ENCODE measurements around the gene SPATA46. TPM values are rescaled to one million over a fixed set of nuclear protein-coding genes. Genes with fewer than 3 reads are reported as not detected.

Gene SPATA46
- total and polyA plus RNA-seq, 4 donors: not detected

GRCh38 chr1:162327144-162327787 lies 49.4 kb downstream of the SPATA46 start:
- Histone ChIP-seq H3K36me3 (ENCODE audit: control insufficient read depth in 4 of 4, insufficient read depth in 4 of 4, low read length in 4 of 4) (no peaks in the 10 kb centered on the region), H3K27me3 (ENCODE audit: control insufficient read depth in 3 of 3, insufficient read depth in 3 of 3, low read length in 2 of 3) (no peaks in the 10 kb centered on the region), H3K9me3 (ENCODE audit: control insufficient read depth in 4 of 4, insufficient read depth in 3 of 4, low read length in 3 of 4) (no peaks in the 10 kb centered on the region), H3K27ac (ENCODE audit: low read depth in 1 of 2, low read length in 1 of 2) (no peak overlapping the region), H3K4me3 (no peak overlapping the region), H3K4me1 (ENCODE audit: control insufficient read depth in 5 of 5, insufficient read depth in 5 of 5, low read length in 5 of 5) (no peaks in the 10 kb centered on the region), H3K9ac (ENCODE audit: insufficient read depth in 1 of 2, low read length in 2 of 2) (no peak overlapping the region)
- ATAC-seq (ENCODE audit: insufficient read depth, low FRiP score) (no peak), DNase-seq (no peak)
- WGBS, 2 donors: 35 to 71% methylated on average over 2 of the region's 2 CpGs
- TF ChIP-seq, protein P1, sequence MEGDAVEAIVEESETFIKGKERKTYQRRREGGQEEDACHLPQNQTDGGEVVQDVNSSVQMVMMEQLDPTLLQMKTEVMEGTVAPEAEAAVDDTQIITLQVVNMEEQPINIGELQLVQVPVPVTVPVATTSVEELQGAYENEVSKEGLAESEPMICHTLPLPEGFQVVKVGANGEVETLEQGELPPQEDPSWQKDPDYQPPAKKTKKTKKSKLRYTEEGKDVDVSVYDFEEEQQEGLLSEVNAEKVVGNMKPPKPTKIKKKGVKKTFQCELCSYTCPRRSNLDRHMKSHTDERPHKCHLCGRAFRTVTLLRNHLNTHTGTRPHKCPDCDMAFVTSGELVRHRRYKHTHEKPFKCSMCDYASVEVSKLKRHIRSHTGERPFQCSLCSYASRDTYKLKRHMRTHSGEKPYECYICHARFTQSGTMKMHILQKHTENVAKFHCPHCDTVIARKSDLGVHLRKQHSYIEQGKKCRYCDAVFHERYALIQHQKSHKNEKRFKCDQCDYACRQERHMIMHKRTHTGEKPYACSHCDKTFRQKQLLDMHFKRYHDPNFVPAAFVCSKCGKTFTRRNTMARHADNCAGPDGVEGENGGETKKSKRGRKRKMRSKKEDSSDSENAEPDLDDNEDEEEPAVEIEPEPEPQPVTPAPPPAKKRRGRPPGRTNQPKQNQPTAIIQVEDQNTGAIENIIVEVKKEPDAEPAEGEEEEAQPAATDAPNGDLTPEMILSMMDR (IDR thresholded peaks at IDR 0.05; ENCODE audit: control extremely low read depth, extremely low read depth): no peak

DNA sequence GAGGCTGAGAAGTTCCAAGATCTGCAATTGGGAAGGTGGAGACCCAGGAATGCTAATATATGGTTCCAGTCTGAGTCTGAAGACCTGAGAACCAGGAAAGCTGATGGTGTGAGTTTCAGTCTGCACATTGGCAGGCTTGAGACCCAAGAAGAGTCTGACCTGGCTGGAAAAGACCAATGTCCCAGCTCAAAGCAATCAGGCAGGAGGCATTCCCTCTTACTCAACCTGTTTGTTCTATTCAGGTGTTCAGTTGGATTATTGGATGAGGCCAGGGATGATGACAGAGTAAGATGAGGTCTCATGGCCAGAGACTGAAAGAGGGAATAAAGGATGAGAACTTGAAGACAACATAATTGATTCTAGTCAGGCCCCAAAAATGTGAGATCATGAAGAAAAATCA lies 50.1 kb downstream of the SPATA46 start:
- DNase-seq: no peak
- Histone ChIP-seq H3K9ac (ENCODE audit: insufficient read depth in 1 of 2, low read length in 2 of 2) (no peak overlapping the region), H3K4me1 (ENCODE audit: control insufficient read depth in 5 of 5, insufficient read depth in 5 of 5, low read length in 5 of 5) (no peaks in the 10 kb centered on the region), H3K27me3 (ENCODE audit: control insufficient read depth in 3 of 3, insufficient read depth in 3 of 3, low read length in 2 of 3) (no peaks in the 10 kb centered on the region), H3K4me3 (no peak overlapping the region), H3K9me3 (ENCODE audit: control insufficient read depth in 4 of 4, insufficient read depth in 3 of 4, low read length in 3 of 4) (no peaks in the 10 kb centered on the region), H3K36me3 (ENCODE audit: control insufficient read depth in 4 of 4, insufficient read depth in 4 of 4, low read length in 4 of 4) (no peaks in the 10 kb centered on the region), H3K27ac (ENCODE audit: low read depth in 1 of 2, low read length in 1 of 2) (no peak overlapping the region)
- TF ChIP-seq, protein P1 (IDR thresholded peaks at IDR 0.05; ENCODE audit: control extremely low read depth, extremely low read depth): no peak
- ATAC-seq (ENCODE audit: insufficient read depth, low FRiP score): no peak

GRCh38 chr1:162324396-162324795 lies 52.3 kb downstream of the SPATA46 start:
- 83 to 97% methylated on average over 2 of the region's 2 CpGs for WGBS, 2 donors
- TF ChIP-seq, protein P1 (IDR thresholded peaks at IDR 0.05; ENCODE audit: control extremely low read depth, extremely low read depth): no peak
- Histone ChIP-seq H3K27me3 (ENCODE audit: control insufficient read depth in 3 of 3, insufficient read depth in 3 of 3, low read length in 2 of 3) (no peaks in the 10 kb centered on the region), H3K36me3 (ENCODE audit: control insufficient read depth in 4 of 4, insufficient read depth in 4 of 4, low read length in 4 of 4) (no peaks in the 10 kb centered on the region), H3K4me3 (no peak overlapping the region), H3K9ac (ENCODE audit: insufficient read depth in 1 of 2, low read length in 2 of 2) (no peak overlapping the region), H3K9me3 (ENCODE audit: control insufficient read depth in 4 of 4, insufficient read depth in 3 of 4, low read length in 3 of 4) (no peaks in the 10 kb centered on the region), H3K4me1 (ENCODE audit: control insufficient read depth in 5 of 5, insufficient read depth in 5 of 5, low read length in 5 of 5) (no peaks in the 10 kb centered on the region), H3K27ac (ENCODE audit: low read depth in 1 of 2, low read length in 1 of 2) (no peak overlapping the region)
- DNase-seq (no peak), ATAC-seq (ENCODE audit: insufficient read depth, low FRiP score) (no peak)

Small RNAs within 50 kb of the gene (small RNA-seq; reads per million reads assigned to genes)
- gene MIR556 (ENCODE audit: low replicate concordance) (0.08 reads per million), gene RNA5SP61 (ENCODE audit: low replicate concordance) (not detected)

Other genes with a start within 250 kb of the SPATA46 start
- gene C1orf226, start 4.9 kb upstream of the SPATA46 start, total RNA-seq: 1 to 10 TPM; 2.1 to 7.9 TPM
- gene C1orf226, start 4.9 kb upstream of the SPATA46 start, polyA plus RNA-seq: 1 to 10 TPM; 2.2 to 2.5 TPM
- 1 to 10 TPM in 1 of 2 donors, under 1 TPM in 1; 0.61 to 1.5 TPM for gene SH2D1B, start 35.3 kb upstream of the SPATA46 start, total RNA-seq
- 1 to 10 TPM in 1 of 2 donors, under 1 TPM in 1; 0.26 to 1.6 TPM for gene SH2D1B, start 35.3 kb upstream of the SPATA46 start, polyA plus RNA-seq
- gene UHMK1, start 121.0 kb upstream of the SPATA46 start, total RNA-seq: 10 to 100 TPM; 45.9 to 63.0 TPM
- gene UHMK1, start 121.0 kb upstream of the SPATA46 start, polyA plus RNA-seq: 10 to 100 TPM; 17.5 to 19.2 TPM
- 10 to 100 TPM; 37.8 to 40.5 TPM for gene UAP1, start 184.9 kb upstream of the SPATA46 start, total RNA-seq
- gene UAP1, start 184.9 kb upstream of the SPATA46 start, polyA plus RNA-seq: 10 to 100 TPM; 34.7 to 43.4 TPM

All from lung (tissue), 13 donors.